Fibroblast of mammary gland (primary cell): ENCODE results near the gene YWHAG.

Experiments used
- DNase-seq: peaks from one replicate; pipeline ENCODE4 v3.0.0-alpha.2; 2010; ENCODE audit warnings: low read depth
- H3K4me3 ChIP-seq: 2 replicates; pipeline ENCODE4 v1.5.1; 2011; ENCODE audit warnings: low read depth, mild to moderate bottlenecking, low read length, moderate library complexity; ENCODE audit not compliant: control insufficient read depth
- TF ChIP-seq, protein P1 (sequence below): conservative IDR thresholded peaks from 2 replicates; pipeline ENCODE4 v1.5.1; 2011; ENCODE audit warnings: low read depth, low read length, inconsistent platforms; ENCODE audit not compliant: control insufficient read depth, insufficient read depth

YWHAG gene

GRCh38 chr7:76326646-76327233, 32.1 kb downstream of the YWHAG start:
- H3K4me3 ChIP-seq = no peak overlapping the region
- DNase-seq = peak; percentile 65
- TF ChIP-seq, protein P1, sequence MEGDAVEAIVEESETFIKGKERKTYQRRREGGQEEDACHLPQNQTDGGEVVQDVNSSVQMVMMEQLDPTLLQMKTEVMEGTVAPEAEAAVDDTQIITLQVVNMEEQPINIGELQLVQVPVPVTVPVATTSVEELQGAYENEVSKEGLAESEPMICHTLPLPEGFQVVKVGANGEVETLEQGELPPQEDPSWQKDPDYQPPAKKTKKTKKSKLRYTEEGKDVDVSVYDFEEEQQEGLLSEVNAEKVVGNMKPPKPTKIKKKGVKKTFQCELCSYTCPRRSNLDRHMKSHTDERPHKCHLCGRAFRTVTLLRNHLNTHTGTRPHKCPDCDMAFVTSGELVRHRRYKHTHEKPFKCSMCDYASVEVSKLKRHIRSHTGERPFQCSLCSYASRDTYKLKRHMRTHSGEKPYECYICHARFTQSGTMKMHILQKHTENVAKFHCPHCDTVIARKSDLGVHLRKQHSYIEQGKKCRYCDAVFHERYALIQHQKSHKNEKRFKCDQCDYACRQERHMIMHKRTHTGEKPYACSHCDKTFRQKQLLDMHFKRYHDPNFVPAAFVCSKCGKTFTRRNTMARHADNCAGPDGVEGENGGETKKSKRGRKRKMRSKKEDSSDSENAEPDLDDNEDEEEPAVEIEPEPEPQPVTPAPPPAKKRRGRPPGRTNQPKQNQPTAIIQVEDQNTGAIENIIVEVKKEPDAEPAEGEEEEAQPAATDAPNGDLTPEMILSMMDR = no peak

- TF ChIP-seq, protein P1 = no peak
- DNase-seq = no peak
- H3K4me3 ChIP-seq = no peak overlapping the region
These were observed 33.0 kb downstream of the YWHAG start for GRCh38 chr7:76325811-76326210.

DNA sequence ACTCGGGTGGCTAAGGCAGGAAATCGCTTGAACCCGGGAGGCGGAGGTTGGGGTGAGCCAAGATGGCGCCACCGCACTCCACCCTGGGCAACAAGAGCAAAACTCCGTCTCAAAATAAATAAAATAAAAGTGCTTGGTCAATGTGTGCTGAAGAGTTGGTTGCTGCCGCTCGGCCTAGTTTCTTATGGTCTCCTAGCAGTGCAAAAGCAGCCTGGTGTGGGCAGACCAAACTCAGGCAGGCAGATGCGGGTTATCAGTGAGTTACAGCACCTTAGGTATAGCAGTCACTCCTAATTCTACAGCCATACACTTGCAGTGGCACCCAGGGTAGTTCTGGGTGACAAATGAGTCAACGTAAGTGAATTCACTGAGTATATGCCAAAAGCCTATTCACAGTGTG, 33.7 kb downstream of the YWHAG start:
- DNase-seq = no peak
- no peak overlapping the region for H3K4me3 ChIP-seq
- TF ChIP-seq, protein P1 = no peak

DNA sequence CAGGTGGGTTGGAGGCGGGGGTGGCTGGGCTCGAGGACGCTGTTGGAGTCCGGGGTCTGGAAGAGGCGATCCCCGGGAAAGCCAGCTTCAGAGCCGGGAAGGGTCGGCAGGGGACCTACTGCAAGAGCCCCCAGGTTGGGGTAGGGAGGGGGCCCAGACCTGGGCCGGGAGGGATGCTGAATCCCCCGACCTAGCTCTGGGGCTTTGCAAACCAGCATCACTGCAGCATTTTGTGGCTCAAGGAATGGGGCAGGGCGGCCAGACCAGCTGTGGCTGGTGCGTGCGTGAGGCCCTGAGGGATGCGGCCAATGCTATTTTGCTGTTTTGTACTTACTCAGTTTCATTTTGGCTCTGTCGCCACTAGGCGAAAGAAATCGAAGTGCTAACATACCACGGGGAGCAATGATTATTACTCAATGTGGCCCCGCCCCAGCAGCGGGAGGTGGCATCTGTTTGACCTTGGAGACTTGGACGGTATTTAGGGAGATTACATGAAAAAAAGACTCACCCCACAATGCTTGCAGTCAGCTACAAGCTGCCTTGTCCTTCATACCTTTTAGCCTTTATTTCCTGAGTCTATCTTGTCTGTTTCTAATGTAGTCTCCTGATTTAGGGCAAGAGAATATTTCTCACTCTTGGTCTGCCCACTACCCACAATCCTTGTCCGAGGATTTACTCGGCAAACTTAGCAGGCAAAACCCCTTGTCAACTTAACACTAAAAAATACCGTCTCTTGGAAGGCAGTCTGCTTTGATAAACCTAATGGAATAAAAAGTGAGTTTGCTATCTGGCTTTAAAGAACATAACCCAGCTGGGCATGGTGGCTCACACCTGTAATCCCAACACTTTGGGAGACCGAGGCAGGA, 40.1 kb downstream of the YWHAG start:
- TF ChIP-seq, protein P1 = peak; percentile 35
- DNase-seq = peak; percentile 92
- H3K4me3 ChIP-seq = peak overlapping the region; percentile 73

- peak overlapping the region; percentile 73 for H3K4me3 ChIP-seq
- DNase-seq = peak; percentile 93
- TF ChIP-seq, protein P1 = no peak
These were observed 40.9 kb downstream of the YWHAG start for GRCh38 chr7:76317782-76318487.

DNA sequence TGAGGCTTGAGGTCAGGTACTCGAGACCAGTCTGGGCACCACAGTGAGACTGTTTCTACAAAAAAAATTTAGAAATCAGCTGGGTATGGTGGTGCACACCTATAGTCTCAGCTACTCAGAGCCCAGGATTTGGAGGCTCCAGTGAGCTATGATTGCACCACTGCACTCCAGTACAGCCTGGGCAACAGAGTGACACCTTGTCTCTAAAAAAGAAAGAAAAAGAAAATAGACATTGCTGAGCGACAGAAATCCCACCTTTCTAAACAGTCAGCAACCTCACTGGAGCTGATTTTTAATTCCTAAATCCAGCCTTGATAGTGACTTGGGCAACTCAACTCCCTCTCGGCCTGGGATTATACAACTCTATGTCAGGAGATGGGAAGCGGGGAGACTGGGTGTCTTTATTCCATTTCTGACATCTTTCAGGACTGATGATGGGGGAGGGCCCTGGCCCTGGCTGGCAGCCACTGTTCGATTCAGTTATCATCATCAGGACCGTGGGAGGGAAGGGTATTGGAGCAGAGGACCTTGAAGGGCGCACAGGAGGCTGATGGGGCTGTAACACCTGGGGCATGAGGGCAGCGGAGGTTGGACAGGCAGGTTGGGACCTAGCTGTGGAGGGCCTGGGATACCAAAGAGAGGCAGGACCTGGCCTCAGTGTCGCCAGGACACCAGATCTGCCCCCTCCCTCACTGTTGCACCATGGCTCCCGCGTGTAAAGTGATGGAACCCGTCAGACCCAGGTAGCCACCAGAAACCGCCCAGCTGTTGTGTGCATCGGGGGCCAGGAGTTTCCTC, 41.6 kb downstream of the YWHAG start:
- TF ChIP-seq, protein P1 = no peak
- DNase-seq = no peak
- H3K4me3 ChIP-seq = peak overlapping the region; percentile 73
